HG03095 (cell line): ENCODE measurements around the gene APCS.
A peak's percentile ranks its signal among the peaks of the same experiment; 100 is the strongest.

Experiments used
- ATAC-seq: cut with Tn5 transposase; IDR thresholded peaks from one replicate; pipeline ENCODE4 v1.9.1; 2021; ENCODE audit warnings: moderate library complexity; ENCODE audit not compliant: unreplicated experiment

The APCS gene

GRCh38 chr1:159587461-159587951, at the start of gene APCS:
Gene APCS (plus strand): TSS chr1:159587826. CDS start chr1:159587922, 96 bp downstream.
- no peak for ATAC-seq

- no peak for ATAC-seq
Observed at GRCh38 chr1:159548126-159548525, 39.5 kb upstream of the APCS start.

DNA sequence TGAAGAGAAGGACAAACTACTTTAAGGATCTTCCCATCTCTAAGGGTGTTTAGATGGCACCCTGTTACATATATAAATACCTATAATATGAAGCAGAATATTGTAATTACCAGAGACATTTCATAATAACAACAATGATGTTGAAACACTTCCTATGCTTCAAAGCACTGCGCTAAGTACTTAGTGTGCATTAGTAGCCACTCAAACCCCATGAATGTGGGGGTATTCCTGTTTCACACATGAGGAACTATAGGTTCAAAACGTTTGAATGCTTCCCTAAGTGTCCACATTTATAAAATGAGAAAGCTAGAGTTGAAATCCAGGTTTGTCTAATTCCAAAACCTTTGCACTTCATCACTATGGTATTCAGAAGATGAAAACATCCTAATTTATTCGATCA, 33.4 kb upstream of the APCS start:
- ATAC-seq: no peak

- ATAC-seq: no peak
Observed at GRCh38 chr1:159554696-159555095, 32.9 kb upstream of the APCS start.

- no peak for ATAC-seq
Observed at GRCh38 chr1:159556931-159557369, 30.7 kb upstream of the APCS start.

DNA sequence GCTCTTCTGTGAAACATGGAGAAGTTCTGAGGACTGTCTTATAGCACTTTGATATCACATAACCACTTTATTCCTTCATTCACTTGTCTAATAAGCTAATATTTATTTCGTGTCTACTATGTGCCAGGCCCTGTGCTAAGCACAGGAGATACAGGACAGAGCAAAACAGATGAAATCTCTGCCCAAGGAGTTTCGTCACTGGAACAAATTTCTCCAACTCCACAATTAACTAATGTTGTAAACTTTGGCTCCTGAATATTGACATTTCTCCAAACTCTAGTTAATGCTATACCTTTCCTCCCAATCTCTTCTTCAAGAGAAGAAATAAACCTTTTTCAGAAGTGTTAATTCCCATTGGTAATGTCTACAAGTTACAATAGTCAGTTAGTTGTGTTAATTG, 27.0 kb upstream of the APCS start:
- ATAC-seq: no peak

GRCh38 chr1:159561497-159561896, 26.1 kb upstream of the APCS start:
- ATAC-seq: no peak

- no peak for ATAC-seq
Observed at GRCh38 chr1:159562680-159563079, 24.9 kb upstream of the APCS start.

DNA sequence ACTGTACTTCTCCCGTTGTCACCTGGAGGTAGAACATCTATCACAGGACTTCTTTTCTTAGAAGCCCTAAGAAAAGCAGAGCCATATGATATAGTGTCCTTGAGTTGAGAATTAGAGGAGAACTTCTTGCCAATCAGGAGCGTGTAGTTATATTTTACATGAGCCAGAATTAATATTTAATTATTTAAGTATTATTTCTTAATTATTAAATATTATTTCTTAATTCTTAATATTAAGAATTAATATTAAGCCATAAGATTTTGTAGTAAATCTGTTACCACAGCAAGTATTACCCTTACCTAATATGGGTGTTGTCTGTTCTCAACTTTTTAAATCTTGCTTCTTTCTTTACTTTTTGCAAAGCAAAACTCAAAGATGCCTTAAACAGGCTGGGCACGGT, 10.2 kb upstream of the APCS start:
- ATAC-seq: no peak

GRCh38 chr1:159580340-159580739, 7.3 kb upstream of the APCS start:
- peak; percentile 67 for ATAC-seq

- ATAC-seq: no peak
Observed at GRCh38 chr1:159581422-159581821, 6.2 kb upstream of the APCS start.

- no peak for ATAC-seq
Observed at GRCh38 chr1:159584536-159584935, 3.1 kb upstream of the APCS start.

DNA sequence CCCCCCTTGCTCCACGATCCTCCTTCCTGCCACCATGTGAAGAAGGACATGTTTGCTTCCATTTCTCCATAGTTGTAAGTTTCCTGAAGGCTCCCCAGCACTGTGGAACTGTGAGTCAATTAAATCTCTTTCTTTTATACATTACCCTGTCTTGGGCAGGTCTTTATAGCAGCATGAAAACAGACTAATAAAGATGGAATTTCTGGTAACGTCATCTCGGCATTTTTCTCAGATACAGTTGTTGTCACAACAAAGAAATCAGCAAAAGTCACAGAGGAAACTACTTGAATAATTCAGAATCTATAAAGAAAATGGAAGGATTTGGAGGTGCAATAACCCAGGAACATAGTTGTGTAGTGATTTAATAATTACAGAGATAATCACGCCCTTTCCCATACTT, 4.4 kb downstream of the APCS start:
- ATAC-seq: no peak

GRCh38 chr1:159594625-159595405, 7.2 kb downstream of the APCS start:
- no peak for ATAC-seq

DNA sequence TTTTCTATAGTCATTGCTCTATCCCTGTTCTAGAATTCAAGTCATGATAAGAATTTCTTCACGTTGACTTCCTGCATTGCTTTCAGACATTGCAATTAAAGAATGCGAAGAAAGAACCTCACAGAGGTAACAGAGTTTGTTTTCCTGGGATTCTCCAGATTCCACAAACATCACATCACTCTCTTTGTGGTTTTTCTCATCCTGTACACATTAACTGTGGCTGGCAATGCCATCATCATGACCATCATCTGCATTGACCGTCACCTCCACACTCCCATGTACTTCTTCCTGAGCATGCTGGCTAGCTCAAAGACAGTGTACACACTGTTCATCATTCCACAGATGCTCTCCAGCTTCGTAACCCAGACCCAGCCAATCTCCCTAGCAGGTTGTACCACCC, 10.6 kb downstream of the APCS start:
- ATAC-seq: no peak

DNA sequence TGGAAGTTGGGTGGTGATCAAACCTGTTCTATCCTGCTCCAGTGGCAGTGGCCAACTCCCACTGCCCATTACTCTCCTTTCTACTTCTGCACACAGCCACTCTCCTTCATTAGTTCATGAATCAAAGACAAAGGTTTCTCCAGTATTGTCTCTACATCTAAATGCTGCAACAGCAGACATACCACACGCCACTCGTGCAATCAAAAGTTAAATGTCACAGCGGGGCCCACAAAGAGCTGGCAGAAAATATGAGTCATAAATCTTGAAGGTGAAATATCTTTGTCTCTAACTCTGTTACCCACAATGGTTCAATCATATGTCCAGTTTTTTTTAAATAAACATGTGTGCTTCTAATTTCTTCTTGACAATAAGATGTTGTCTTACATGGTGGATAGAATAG, 13.3 kb downstream of the APCS start:
- ATAC-seq: no peak

DNA sequence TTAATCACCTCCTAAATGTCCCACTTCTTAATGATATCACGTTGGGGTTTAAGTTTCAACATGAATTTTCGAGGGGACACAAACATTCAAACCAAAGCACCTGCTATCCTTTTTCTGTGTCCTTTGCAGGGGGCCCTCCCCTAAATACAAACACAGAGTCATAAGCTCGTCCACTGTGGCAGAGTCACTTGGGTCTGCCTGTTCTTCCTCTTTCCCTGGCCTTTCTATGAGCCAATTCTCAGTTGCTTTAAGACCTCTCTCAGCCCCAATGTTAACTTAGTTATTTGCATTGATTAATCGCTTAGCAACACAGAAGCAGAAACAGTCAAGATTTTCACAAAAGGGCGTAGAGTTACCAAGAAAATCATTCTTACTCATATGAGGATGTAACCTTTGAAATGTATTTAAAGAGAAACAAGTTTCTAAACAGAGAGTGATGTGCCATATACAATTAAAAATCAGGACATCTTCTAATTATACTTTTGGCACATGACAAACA, 14.9 kb downstream of the APCS start:
- no peak for ATAC-seq

- no peak for ATAC-seq
Observed at GRCh38 chr1:159612211-159612885, 24.7 kb downstream of the APCS start.

DNA sequence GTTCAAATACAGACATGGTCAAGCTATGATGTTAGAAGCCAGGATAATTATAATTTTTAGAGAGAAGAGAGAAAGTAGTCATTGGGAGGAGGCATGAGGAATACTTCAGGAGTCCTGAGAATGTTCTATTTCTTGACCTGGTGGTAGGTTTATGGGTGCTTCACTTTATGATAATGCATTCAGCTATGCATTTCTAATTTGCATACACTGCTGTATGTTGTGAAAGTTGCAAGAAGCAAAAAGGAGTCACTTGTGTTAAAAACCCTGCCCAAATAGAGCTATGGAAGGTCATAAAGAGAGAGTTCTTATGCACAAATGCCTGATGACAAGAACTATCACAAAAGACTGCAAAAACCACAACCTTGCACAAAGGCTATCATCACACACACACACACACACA, 45.3 kb downstream of the APCS start:
- no peak for ATAC-seq
